ENCODE results near the gene BCL11A. TPM values are rescaled to one million over a fixed set of nuclear protein-coding genes. Genes with fewer than 3 reads are reported as not detected.

BCL11A gene
- total and polyA plus RNA-seq, 2 of the 13 experiments (the other 11 are each of a cell fraction or from before 2014, with no cell fraction given): not detected

DNA sequence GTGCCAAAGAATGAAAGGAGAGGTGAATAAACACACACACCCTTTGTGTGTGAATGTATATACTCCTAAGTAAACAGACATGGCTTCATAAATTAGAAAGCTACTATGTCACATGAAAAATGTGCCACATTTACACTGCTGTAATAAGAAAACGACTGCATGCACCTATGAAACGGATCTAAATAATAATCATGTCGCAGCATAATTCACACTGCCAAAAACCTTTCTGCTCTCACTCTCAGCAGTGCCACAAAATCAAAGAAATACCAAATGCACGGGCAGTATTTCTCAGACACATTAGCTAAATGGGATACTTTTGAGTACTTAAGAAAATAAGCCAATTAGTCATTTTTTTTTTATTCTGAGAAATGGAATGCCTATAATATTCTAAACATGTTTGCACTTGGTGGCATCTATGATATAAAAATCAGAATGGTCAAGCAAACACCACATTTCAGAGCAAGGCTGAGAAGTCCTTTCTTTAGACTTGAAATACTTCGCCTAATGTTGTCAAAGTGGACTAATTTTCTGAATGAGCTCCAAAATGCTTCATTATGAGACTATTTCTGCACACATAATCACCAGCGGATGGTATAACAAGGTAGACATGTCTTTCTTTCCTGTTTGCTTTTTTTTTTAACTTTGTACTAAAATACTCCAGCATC, 6.6 kb downstream of the BCL11A start:
- Histone ChIP-seq H3K27me3 (ENCODE audit: control insufficient read depth in 1 of 2, insufficient read depth in 2 of 2, low read length in 2 of 2) (peaks cover 14 to 64% of the 10 kb centered on the region in 2 experiments), H3K9ac (ENCODE audit: insufficient read depth, low read depth, low read length) (no peak overlapping the region), H3K36me3 (replicated peaks in 1 of 2; ENCODE audit: control insufficient read depth in 1 of 2, insufficient read depth in 2 of 2, low read length in 2 of 2) (no peaks in the 10 kb centered on the region), H3K4me3 (replicated peaks in 1 of 3; ENCODE audit: insufficient read depth in 1 of 3, low read depth in 2 of 3, low read length in 3 of 3) (no peak overlapping the region), H3K79me2 (ENCODE audit: insufficient read depth, low read length) (no peaks in the 10 kb centered on the region), H3K4me1 (ENCODE audit: insufficient read depth, low read length) (peaks cover 10% of the 10 kb centered on the region), H3K27ac (ENCODE audit: extremely low read length, insufficient read depth, low read length) (no peak overlapping the region), H3K9me3 (ENCODE audit: low read length) (no peaks in the 10 kb centered on the region), H3K4me2 (ENCODE audit: low read depth, low read length) (no peak overlapping the region), H2AFZ (ENCODE audit: low read length) (no peak overlapping the region), H4K20me1 (ENCODE audit: insufficient read depth, low read length) (no peaks in the 10 kb centered on the region)
- no peak for TF ChIP-seq MTA3 (CRISPR knock-in tag; IDR thresholded peaks at IDR 0.05)
- TF ChIP-seq ZNF3 (CRISPR knock-in tag; IDR thresholded peaks at IDR 0.05): no peak
- no peak for TF ChIP-seq BRCA1 (CRISPR knock-in tag; IDR thresholded peaks at IDR 0.05)
- TF ChIP-seq ZNF569 (CRISPR knock-in tag; IDR thresholded peaks at IDR 0.05; ENCODE audit: borderline replicate concordance): no peak
- no peak for TF ChIP-seq ZNF337 (CRISPR knock-in tag; IDR thresholded peaks at IDR 0.05; ENCODE audit: borderline replicate concordance, low read depth)
- no peak for TF ChIP-seq NCOA5 (CRISPR knock-in tag; IDR thresholded peaks at IDR 0.05)
- no peak for TF ChIP-seq ARID2 (CRISPR knock-in tag; IDR thresholded peaks at IDR 0.05; ENCODE audit: borderline replicate concordance)
- BruUV-seq (replicated peaks): no TSS peak
- ChIA-PET POLR2A (no interaction called here), CTCF (ENCODE audit: low intra/inter-chr PET ratio, low total read pairs) (interaction anchor here (0.7 kb wide), 1 partner anchor 894 kb away, joined by 3 read pairs; no protein-coding TSS in a partner anchor)
- FAIRE-seq (no peak), DNase-seq (ENCODE audit: low spot score) (no peak), ATAC-seq (no peak)
- in situ Hi-C loops (cut with HindIII; ENCODE audit: extremely low pct_ligation_motif_present, low pct_unique_long_range_greater_than_20kb) (no loop called here), intact Hi-C loops (cut with micrococcal nuclease; ENCODE audit: unreplicated experiment) (no loop called here)
- WGBS (ENCODE audit: low lambda C conversion rate): 23% methylated on average over 6 of the region's 6 CpGs

DNA sequence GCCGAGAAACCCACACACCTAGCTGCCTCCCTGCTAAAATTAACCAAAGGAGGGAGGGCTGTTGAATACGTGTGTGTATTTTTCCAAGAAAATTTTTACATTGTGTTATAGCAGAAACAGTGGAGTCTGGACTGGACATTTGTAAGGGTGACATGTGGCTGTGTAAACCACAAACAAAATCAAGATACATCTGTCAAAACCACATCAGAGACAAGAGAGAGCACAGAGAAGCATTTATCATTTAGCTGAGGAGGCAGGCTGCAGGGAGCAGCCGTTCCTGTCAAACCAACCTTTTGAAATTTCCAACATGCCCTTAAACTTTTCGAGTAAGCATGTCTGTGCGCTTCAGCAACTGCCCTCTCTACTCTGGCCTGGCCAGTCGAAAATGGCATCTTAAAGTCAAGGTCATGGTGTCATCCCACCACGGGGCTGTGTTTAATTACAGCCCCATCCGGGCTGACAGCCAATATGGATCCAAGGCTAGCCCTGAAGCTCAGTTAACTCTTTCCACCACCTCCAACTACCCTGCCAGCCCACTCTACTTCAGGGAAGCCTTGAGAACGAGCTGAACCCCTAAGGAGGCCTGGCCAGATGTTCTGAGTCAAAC, 8.4 kb downstream of the BCL11A start:
- no peak overlapping the region for H3K4me2 ChIP-seq (ENCODE audit: low read depth, low read length)
- no peak overlapping the region for H3K27ac ChIP-seq (ENCODE audit: extremely low read length, insufficient read depth, low read length)
- H2AFZ ChIP-seq (ENCODE audit: low read length): no peak overlapping the region
- H3K79me2 ChIP-seq (ENCODE audit: insufficient read depth, low read length): no peaks in the 10 kb centered on the region
- intact Hi-C loops (cut with micrococcal nuclease; ENCODE audit: unreplicated experiment): no loop called here
- DNase-seq (ENCODE audit: low spot score) (no peak), ATAC-seq (no peak), FAIRE-seq (no peak)
- ChIA-PET POLR2A (no interaction called here), CTCF (ENCODE audit: low intra/inter-chr PET ratio, low total read pairs) (no interaction called here)
- no peaks in the 10 kb centered on the region for H3K36me3 ChIP-seq (replicated peaks in 1 of 2; ENCODE audit: control insufficient read depth in 1 of 2, insufficient read depth in 2 of 2, low read length in 2 of 2)
- H3K27me3 ChIP-seq (ENCODE audit: control insufficient read depth in 1 of 2, insufficient read depth in 2 of 2, low read length in 2 of 2): peaks cover 5 to 48% of the 10 kb centered on the region in 2 experiments; a peak in 4 of 5 replicates
- in situ Hi-C loops (cut with HindIII; ENCODE audit: extremely low pct_ligation_motif_present, low pct_unique_long_range_greater_than_20kb): no loop called here
- no peaks in the 10 kb centered on the region for H4K20me1 ChIP-seq (ENCODE audit: insufficient read depth, low read length)
- BruUV-seq (replicated peaks): no TSS peak
- peaks cover 9% of the 10 kb centered on the region for H3K4me1 ChIP-seq (ENCODE audit: insufficient read depth, low read length)
- 3% methylated on average over 9 of the region's 9 CpGs for WGBS (ENCODE audit: low lambda C conversion rate)
- H3K4me3 ChIP-seq (replicated peaks in 1 of 3; ENCODE audit: insufficient read depth in 1 of 3, low read depth in 2 of 3, low read length in 3 of 3): no peak overlapping the region
- no peaks in the 10 kb centered on the region for H3K9me3 ChIP-seq (ENCODE audit: low read length)
- no peak overlapping the region for H3K9ac ChIP-seq (ENCODE audit: insufficient read depth, low read depth, low read length)
- TF ChIP-seq HMG20A (CRISPR knock-in tag; IDR thresholded peaks at IDR 0.05; ENCODE audit: borderline replicate concordance) (no peak), SPEN (CRISPR knock-in tag; IDR thresholded peaks at IDR 0.05; ENCODE audit: low read depth) (no peak), ZNF570 (CRISPR knock-in tag; IDR thresholded peaks at IDR 0.05; ENCODE audit: borderline replicate concordance) (no peak), ZNF713 (CRISPR knock-in tag; IDR thresholded peaks at IDR 0.05) (no peak), ZNF232 (CRISPR knock-in tag; IDR thresholded peaks at IDR 0.05; ENCODE audit: borderline replicate concordance) (no peak), ZNF143 (CRISPR knock-in tag; IDR thresholded peaks at IDR 0.05) (no peak), RNF2 (conservative IDR thresholded peaks at IDR 0.05; ENCODE audit: low read depth) (no peak), ZFP36L1 (CRISPR knock-in tag; IDR thresholded peaks at IDR 0.05) (no peak), ZNF501 (CRISPR knock-in tag; IDR thresholded peaks at IDR 0.05) (no peak), GATAD1 (CRISPR knock-in tag; IDR thresholded peaks at IDR 0.05) (no peak)
- TF ChIP-seq, protein P1, sequence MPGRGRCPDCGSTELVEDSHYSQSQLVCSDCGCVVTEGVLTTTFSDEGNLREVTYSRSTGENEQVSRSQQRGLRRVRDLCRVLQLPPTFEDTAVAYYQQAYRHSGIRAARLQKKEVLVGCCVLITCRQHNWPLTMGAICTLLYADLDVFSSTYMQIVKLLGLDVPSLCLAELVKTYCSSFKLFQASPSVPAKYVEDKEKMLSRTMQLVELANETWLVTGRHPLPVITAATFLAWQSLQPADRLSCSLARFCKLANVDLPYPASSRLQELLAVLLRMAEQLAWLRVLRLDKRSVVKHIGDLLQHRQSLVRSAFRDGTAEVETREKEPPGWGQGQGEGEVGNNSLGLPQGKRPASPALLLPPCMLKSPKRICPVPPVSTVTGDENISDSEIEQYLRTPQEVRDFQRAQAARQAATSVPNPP (CRISPR knock-in tag; IDR thresholded peaks at IDR 0.05): no peak

Data from HepG2 (cell line).